GM12873 (cell line): ENCODE measurements around the gene VSTM5.

Experiments
- TF ChIP-seq, protein P1 (sequence below): IDR thresholded peaks from 2 replicates; pipeline ENCODE4 v1.5.1; 2012; ENCODE audit warnings: low read depth, mild to moderate bottlenecking, moderate library complexity, low read length, control low read depth; ENCODE audit not compliant: insufficient read depth; ENCODE audit errors: missing control alignments

VSTM5 gene

GRCh38 chr11:93823210-93823609 lies 27.2 kb downstream of the VSTM5 start:
- TF ChIP-seq, protein P1, sequence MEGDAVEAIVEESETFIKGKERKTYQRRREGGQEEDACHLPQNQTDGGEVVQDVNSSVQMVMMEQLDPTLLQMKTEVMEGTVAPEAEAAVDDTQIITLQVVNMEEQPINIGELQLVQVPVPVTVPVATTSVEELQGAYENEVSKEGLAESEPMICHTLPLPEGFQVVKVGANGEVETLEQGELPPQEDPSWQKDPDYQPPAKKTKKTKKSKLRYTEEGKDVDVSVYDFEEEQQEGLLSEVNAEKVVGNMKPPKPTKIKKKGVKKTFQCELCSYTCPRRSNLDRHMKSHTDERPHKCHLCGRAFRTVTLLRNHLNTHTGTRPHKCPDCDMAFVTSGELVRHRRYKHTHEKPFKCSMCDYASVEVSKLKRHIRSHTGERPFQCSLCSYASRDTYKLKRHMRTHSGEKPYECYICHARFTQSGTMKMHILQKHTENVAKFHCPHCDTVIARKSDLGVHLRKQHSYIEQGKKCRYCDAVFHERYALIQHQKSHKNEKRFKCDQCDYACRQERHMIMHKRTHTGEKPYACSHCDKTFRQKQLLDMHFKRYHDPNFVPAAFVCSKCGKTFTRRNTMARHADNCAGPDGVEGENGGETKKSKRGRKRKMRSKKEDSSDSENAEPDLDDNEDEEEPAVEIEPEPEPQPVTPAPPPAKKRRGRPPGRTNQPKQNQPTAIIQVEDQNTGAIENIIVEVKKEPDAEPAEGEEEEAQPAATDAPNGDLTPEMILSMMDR = no peak

DNA sequence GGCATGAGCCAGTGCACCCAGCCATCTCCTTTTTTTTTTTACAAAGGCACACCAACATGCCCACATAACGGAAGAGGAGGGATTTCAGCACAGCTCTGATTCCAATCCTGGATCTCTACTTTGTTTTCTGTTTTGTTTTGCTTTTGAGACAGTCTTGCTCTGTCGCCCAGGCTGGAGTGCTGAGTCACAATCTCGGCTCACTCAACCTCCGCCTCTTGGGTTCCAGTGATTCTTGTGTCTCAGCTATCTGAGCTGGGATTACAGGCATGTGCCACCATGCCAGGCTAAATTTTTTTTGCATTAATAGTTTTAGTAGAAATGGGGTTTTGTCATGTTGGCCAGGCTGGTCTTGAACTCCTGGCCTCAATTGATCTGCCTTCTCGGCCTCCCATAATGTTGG lies 28.1 kb downstream of the VSTM5 start:
- TF ChIP-seq, protein P1 = no peak

DNA sequence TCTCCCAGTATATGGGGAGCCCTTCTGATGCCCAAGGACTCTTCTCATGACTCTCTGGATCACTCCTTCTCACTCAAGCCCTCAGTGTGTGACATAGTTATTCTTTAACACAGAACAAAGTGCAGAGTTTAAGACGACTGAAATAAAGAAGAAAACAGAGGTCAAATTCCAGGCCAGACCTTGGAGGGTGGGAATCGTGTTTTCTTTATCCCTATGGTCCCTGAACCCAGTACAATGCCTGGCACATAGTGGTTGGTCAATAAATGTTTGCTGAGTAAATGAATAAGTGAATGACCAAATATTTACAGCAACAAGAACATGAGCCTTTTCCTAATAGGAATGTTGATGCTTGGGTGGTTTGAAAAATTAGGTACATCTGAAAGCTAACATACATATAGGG lies 28.8 kb downstream of the VSTM5 start:
- TF ChIP-seq, protein P1 = no peak

DNA sequence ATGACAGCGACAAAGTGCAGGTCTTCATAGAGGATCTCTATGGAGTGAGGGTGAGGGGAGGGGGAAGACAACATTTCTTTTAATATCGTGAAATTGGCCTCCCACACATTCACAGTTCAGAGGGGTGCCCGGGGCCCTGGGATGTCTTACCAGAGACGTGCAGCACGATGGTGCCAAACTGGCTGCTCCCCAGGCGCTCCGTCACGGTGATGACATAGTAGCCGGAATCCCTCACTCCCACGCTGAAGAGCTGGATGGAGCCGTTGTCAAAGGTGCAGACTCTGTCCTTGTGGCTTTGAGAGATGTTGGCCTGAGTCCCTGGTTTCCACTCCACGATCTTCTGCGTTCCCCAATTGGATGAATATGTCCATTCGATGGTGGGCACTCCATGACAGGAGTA lies 29.6 kb downstream of the VSTM5 start:
- TF ChIP-seq, protein P1 = no peak

GRCh38 chr11:93819966-93820695 lies 30.3 kb downstream of the VSTM5 start:
- TF ChIP-seq, protein P1 = no peak

DNA sequence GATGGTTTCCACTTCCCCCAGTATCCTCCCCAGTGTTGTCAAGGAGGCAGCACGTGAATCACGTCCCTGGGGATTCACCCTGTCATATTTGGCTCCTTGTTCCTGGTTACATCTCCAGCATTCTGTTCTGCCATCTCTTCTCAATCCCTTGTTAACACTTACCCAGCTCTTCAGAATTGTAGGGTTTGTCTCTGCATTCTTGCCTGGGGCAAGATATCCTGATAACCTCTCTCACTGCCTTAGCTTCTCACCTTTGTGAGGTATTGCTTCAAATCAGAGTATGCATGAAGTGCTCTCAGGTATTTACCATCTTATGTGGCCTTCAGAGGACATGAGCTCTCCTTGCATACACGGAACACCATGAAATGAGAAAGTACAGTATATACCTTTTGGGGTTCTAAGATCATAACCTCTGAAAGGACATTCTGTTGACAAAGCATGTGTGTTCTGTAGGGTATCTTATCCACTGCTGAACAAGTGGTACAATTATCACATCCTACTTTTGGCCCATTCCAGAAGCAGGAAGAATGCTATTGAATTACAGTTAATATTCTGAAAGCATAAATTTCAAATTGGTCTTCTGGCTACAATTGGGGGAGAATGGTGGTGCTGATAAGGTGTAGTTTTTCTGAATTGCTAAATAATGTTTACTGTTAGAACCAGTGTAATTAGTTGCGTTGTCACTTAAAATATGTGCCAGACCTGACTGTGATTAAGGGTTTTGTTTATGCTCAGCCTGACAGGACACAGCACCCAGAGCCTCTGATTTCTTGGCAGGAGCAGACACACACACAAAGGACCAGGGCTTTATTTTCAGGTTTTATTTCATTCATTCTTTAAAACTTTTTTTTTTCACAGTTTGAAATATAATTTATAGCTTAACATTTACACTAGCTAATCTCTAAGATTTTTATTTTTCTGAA lies 32.7 kb downstream of the VSTM5 start:
- TF ChIP-seq, protein P1 = no peak

DNA sequence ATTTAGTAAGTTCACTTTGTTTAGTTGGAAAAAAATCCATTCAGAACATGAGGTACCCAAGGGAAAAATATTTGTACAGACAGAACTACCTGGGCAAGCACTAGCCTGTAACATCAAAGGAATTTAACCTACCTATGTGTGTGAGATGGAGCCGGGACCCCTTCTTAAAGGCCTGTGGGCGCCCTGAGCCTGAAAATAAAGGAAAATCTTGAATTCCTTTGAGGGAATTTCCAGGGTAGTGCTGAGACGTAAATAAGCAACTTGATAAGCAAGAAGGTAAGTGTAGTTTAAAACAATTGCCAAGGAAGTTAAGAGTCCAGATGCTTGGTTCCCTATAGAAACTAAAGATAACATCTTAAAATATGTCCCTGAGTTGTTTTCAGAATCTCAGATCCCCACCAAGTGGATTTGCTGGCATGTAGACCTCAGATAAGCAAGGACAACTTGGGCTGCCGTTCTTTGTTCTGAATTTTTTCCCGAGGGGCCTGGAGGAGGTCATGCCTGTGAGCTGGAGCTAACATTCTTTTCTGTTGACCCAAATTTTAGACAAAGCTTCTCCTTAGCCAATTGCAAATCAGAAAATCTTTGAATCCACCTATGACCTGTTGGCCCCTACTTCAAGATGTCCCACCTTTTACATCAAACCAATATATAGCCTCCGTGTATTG lies 35.3 kb downstream of the VSTM5 start:
- TF ChIP-seq, protein P1 = no peak
